Measurements from ENCODE around the gene BRINP2.

Gene BRINP2

DNA sequence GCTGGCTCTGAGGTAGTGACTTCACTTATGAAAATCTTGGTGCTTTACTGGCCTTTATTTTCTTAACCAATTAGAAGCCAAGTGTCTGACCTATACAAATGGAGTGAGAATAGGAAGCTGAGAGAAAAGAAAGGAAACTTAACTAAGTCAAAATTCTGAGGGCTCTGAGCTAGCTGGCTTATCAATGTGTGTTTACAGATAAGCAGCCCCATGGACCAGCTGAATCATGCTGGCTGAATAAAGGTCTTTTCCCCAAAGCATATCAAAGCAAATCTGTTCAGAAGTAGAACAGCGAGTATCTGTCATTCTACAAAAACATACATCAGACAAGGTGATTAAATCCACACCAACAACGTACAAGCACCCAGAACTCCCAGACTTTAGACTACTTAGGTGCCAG lies 117.2 kb downstream of the BRINP2 start:
- TF ChIP-seq, protein P1, sequence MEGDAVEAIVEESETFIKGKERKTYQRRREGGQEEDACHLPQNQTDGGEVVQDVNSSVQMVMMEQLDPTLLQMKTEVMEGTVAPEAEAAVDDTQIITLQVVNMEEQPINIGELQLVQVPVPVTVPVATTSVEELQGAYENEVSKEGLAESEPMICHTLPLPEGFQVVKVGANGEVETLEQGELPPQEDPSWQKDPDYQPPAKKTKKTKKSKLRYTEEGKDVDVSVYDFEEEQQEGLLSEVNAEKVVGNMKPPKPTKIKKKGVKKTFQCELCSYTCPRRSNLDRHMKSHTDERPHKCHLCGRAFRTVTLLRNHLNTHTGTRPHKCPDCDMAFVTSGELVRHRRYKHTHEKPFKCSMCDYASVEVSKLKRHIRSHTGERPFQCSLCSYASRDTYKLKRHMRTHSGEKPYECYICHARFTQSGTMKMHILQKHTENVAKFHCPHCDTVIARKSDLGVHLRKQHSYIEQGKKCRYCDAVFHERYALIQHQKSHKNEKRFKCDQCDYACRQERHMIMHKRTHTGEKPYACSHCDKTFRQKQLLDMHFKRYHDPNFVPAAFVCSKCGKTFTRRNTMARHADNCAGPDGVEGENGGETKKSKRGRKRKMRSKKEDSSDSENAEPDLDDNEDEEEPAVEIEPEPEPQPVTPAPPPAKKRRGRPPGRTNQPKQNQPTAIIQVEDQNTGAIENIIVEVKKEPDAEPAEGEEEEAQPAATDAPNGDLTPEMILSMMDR (IDR thresholded peaks at IDR 0.05; ENCODE audit: low read depth, low read length, missing control alignments) = no peak
- no peak for DNase-seq (ENCODE audit: low read depth)
- no peak overlapping the region for H3K4me3 ChIP-seq (ENCODE audit: low read depth, low read length)

GRCh38 chr1:177289532-177289931 lies 118.8 kb downstream of the BRINP2 start:
- DNase-seq (ENCODE audit: low read depth) = no peak
- no peak overlapping the region for H3K4me3 ChIP-seq (ENCODE audit: low read depth, low read length)

GRCh38 chr1:177300431-177300830 lies 129.7 kb downstream of the BRINP2 start:
- H3K4me3 ChIP-seq (ENCODE audit: low read depth, low read length) = no peak overlapping the region
- no peak for DNase-seq (ENCODE audit: low read depth)
- TF ChIP-seq, protein P1 (IDR thresholded peaks at IDR 0.05; ENCODE audit: low read depth, low read length, missing control alignments) = no peak

More at GRCh38 chr1:177289532-177289931, 118.8 kb downstream of the BRINP2 start:
- TF ChIP-seq, protein P1 (IDR thresholded peaks at IDR 0.05; ENCODE audit: low read depth, low read length, missing control alignments) = no peak

- H3K4me3 ChIP-seq (ENCODE audit: low read depth, low read length) = no peak overlapping the region
- TF ChIP-seq, protein P1 (IDR thresholded peaks at IDR 0.05; ENCODE audit: low read depth, low read length, missing control alignments) = no peak
- no peak for DNase-seq (ENCODE audit: low read depth)
Observed at GRCh38 chr1:177301425-177302124, 130.8 kb downstream of the BRINP2 start.

DNA sequence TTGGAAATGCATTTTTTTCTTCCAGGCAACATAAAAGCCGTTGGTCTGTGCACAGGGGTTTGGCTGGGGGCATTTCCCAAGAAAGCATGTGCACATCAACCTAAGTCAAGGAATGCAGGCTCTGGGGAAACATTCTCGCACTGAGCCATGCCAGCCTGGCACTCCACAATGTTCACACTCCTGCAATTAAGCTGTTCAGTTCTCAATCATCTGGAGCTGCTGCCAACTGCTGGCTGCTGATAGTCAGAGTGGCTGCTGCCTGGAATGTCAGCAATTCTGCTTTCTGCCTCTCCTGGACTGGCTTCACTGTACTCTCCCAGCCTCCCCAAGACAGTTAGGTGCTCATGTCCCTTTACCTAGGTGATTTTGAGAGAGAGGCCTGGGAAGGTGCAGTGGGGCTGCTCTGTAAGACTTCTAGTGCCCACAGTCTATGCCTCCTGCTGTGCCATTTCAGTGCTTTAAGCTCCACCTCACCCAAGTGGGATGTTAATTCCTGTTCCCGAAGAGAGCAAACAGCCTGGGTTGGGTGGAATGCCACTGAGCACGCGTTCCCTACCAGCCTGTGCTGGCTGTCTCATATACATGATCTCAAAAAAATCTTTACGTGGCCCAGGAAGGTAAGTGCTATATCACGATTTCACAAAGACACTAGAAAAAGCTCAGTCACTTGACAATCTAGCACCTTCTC lies 131.7 kb downstream of the BRINP2 start:
- no peak overlapping the region for H3K4me3 ChIP-seq (ENCODE audit: low read depth, low read length)
- no peak for DNase-seq (ENCODE audit: low read depth)

DNA sequence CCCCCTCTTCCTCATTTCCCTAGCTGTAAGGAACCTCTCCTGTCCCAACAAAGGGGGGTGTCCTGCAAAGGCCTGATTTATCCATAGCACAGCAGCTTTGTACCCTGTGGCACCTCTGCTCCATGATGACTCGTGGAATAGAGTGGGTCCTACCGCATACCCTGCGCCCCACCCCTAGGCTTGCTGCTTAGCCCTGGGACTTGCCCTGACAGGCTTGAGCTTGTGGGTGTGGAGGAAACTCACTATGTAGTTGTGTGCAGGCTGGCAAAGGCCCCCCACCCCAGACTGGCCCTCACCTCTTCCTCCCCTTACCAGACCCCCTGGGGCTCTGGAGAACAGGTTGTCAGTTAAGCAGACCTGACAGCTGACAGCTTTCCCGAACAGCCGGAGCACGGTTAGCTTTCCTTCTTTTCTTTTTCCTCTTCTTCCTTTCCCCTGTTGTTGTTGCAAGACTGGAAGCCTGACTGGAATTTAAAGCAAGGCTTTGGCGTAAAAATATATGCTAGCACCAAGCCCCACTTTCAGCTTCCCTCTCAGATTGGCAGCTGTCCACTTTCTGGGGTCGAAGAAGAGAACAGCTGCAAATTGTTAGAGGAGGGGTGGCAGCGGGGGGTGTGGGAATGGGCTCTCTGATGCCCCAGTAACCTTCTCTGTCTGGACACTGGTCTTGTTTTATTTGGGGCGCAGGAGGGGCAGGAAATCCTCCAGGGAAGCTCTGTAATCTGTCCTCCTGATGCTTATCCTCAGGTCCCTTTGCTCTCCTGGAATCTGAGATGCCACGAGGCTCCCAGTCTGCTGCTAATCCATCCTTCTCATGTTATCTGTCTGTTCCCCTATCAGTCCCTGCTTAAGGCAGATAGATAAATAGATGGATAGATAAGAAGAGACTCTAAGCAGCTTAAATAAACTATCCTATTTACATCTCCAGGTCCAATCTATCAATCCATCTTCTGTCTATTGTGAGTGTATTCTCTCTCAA lies 134.6 kb downstream of the BRINP2 start:
- no peak overlapping the region for H3K4me3 ChIP-seq (ENCODE audit: low read depth, low read length)
- TF ChIP-seq, protein P1 (IDR thresholded peaks at IDR 0.05; ENCODE audit: low read depth, low read length, missing control alignments) = no peak
- no peak for DNase-seq (ENCODE audit: low read depth)

More for the DNA sequence above, 131.7 kb downstream of the BRINP2 start:
- TF ChIP-seq, protein P1 (IDR thresholded peaks at IDR 0.05; ENCODE audit: low read depth, low read length, missing control alignments) = no peak
